Frontal cortex (tissue), 4 donors: ENCODE data around the gene LTN1. TPM values are rescaled to one million over a fixed set of nuclear protein-coding genes. Genes with fewer than 3 reads are reported as not detected.
A peak's percentile ranks its signal among the peaks of the same experiment; 100 is the strongest.
"Not testable (repeated sequence)": the region's sequence is repeated elsewhere in the genome, so short reads cannot be mapped to it uniquely, and the experiment has no call there.

ENCODE experiments used
- DNase-seq, 2 donors: peaks; one replicate each; pipeline ENCODE4 v3.0.0; 2012; ENCODE audit warnings: low spot score in 2 of 2
- FAIRE-seq: peaks from 2 replicates; lab custom pipeline; 2012; peaks lifted over from hg19 to GRCh38; lab: Jason Lieb, UNC
- total RNA-seq: library from RNA; depleted of rRNA; stranded (reverse); fragments of >200 nt; gene quantifications from one replicate; pipeline ENCODE4 v1.2.3, GENCODE V29; 2014
- donor health status: control.
- donor health status: control.
- donor health status: control.

The LTN1 gene
- total RNA-seq, 1 donor from 2014 or later = 39.9 TPM

GRCh38 chr21:28993293-28993629 is 584 bp upstream of the LTN1 start:
- FAIRE-seq (no peak), DNase-seq (no peak)

- DNase-seq (no peak), FAIRE-seq (no peak)
Measured at GRCh38 chr21:28991861-28992525, 684 bp downstream of the LTN1 start.

GRCh38 chr21:28988146-28988545 is 4.5 kb downstream of the LTN1 start:
- DNase-seq, FAIRE-seq: not testable (repeated sequence)

- no peak for DNase-seq
- no peak for FAIRE-seq
Measured at GRCh38 chr21:28986677-28987076, 6.0 kb downstream of the LTN1 start.

GRCh38 chr21:28982637-28983036 is 10.0 kb downstream of the LTN1 start:
- FAIRE-seq = no peak
- no peak for DNase-seq

GRCh38 chr21:28979092-28979491 is 13.6 kb downstream of the LTN1 start:
- FAIRE-seq (no peak), DNase-seq (no peak)

GRCh38 chr21:28975397-28975796 is 17.3 kb downstream of the LTN1 start:
- DNase-seq (no peak), FAIRE-seq (no peak)

GRCh38 chr21:28974531-28975227 is 18.0 kb downstream of the LTN1 start:
- DNase-seq = no peak
- FAIRE-seq = no peak

GRCh38 chr21:28972398-28972797 is 20.3 kb downstream of the LTN1 start:
- FAIRE-seq = no peak
- DNase-seq = no peak

- DNase-seq (no peak), FAIRE-seq (no peak)
Measured at GRCh38 chr21:28971171-28971570, 21.5 kb downstream of the LTN1 start.

- no peak for FAIRE-seq
Measured at GRCh38 chr21:28963831-28964230, 28.8 kb downstream of the LTN1 start.

GRCh38 chr21:28962465-28962864 is 30.2 kb downstream of the LTN1 start:
- DNase-seq (no peak), FAIRE-seq (no peak)

More at GRCh38 chr21:28963831-28964230, 28.8 kb downstream of the LTN1 start:
- DNase-seq = no peak

- no peak for DNase-seq
- no peak for FAIRE-seq
Measured at GRCh38 chr21:28961927-28962326, 30.8 kb downstream of the LTN1 start.

GRCh38 chr21:28960245-28960644 is 32.4 kb downstream of the LTN1 start:
- no peak for DNase-seq
- no peak for FAIRE-seq

GRCh38 chr21:28959367-28960099 is 33.1 kb downstream of the LTN1 start:
- DNase-seq (no peak), FAIRE-seq (no peak)

GRCh38 chr21:28953247-28953646 is 39.4 kb downstream of the LTN1 start:
- DNase-seq = no peak
- FAIRE-seq = no peak

- FAIRE-seq = no peak
- DNase-seq = no peak
Measured at GRCh38 chr21:28952686-28953085, 40.0 kb downstream of the LTN1 start.

GRCh38 chr21:28949318-28949717 is 43.4 kb downstream of the LTN1 start:
- FAIRE-seq = no peak

GRCh38 chr21:28944296-28944695 is 48.4 kb downstream of the LTN1 start:
- no peak for FAIRE-seq
- DNase-seq = peak in 1 of 2 donors; percentile 4

More at GRCh38 chr21:28949318-28949717, 43.4 kb downstream of the LTN1 start:
- no peak for DNase-seq

- DNase-seq (no peak), FAIRE-seq (no peak)
Measured at GRCh38 chr21:28943631-28944030, 49.0 kb downstream of the LTN1 start.

GRCh38 chr21:28938726-28939125 is 54.0 kb downstream of the LTN1 start:
- FAIRE-seq (no peak), DNase-seq (no peak)
